ENCODE results near the gene PIWIL4. TPM values are rescaled to one million over a fixed set of nuclear protein-coding genes. Genes with fewer than 3 reads are reported as not detected.

The PIWIL4 gene
- total and polyA plus RNA-seq, 2 of the 8 experiments (the other 6 are each of a cell fraction or from before 2014, with no cell fraction given): 0.51 to 0.52 TPM

DNA sequence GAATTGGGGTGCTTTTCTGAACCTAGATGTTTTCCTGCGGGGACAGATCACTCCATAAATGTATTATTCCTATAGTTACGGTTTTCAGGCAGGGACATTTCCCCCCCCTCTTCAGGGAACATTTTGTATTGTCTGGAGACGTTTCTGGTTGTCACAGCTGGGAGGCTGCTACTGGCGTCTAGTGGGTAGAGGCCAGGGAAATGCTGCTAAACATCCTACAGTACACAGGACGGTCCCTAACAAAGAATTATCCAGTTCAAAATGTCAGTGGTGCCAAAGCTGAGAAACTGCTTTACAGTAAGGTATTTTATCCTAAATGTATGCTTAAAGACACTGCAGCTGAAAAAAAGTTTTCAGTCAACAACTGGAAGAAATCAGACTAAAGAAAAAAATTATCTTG lies 19.4 kb downstream of the PIWIL4 start (continued):
- TF ChIP-seq, protein P1, sequence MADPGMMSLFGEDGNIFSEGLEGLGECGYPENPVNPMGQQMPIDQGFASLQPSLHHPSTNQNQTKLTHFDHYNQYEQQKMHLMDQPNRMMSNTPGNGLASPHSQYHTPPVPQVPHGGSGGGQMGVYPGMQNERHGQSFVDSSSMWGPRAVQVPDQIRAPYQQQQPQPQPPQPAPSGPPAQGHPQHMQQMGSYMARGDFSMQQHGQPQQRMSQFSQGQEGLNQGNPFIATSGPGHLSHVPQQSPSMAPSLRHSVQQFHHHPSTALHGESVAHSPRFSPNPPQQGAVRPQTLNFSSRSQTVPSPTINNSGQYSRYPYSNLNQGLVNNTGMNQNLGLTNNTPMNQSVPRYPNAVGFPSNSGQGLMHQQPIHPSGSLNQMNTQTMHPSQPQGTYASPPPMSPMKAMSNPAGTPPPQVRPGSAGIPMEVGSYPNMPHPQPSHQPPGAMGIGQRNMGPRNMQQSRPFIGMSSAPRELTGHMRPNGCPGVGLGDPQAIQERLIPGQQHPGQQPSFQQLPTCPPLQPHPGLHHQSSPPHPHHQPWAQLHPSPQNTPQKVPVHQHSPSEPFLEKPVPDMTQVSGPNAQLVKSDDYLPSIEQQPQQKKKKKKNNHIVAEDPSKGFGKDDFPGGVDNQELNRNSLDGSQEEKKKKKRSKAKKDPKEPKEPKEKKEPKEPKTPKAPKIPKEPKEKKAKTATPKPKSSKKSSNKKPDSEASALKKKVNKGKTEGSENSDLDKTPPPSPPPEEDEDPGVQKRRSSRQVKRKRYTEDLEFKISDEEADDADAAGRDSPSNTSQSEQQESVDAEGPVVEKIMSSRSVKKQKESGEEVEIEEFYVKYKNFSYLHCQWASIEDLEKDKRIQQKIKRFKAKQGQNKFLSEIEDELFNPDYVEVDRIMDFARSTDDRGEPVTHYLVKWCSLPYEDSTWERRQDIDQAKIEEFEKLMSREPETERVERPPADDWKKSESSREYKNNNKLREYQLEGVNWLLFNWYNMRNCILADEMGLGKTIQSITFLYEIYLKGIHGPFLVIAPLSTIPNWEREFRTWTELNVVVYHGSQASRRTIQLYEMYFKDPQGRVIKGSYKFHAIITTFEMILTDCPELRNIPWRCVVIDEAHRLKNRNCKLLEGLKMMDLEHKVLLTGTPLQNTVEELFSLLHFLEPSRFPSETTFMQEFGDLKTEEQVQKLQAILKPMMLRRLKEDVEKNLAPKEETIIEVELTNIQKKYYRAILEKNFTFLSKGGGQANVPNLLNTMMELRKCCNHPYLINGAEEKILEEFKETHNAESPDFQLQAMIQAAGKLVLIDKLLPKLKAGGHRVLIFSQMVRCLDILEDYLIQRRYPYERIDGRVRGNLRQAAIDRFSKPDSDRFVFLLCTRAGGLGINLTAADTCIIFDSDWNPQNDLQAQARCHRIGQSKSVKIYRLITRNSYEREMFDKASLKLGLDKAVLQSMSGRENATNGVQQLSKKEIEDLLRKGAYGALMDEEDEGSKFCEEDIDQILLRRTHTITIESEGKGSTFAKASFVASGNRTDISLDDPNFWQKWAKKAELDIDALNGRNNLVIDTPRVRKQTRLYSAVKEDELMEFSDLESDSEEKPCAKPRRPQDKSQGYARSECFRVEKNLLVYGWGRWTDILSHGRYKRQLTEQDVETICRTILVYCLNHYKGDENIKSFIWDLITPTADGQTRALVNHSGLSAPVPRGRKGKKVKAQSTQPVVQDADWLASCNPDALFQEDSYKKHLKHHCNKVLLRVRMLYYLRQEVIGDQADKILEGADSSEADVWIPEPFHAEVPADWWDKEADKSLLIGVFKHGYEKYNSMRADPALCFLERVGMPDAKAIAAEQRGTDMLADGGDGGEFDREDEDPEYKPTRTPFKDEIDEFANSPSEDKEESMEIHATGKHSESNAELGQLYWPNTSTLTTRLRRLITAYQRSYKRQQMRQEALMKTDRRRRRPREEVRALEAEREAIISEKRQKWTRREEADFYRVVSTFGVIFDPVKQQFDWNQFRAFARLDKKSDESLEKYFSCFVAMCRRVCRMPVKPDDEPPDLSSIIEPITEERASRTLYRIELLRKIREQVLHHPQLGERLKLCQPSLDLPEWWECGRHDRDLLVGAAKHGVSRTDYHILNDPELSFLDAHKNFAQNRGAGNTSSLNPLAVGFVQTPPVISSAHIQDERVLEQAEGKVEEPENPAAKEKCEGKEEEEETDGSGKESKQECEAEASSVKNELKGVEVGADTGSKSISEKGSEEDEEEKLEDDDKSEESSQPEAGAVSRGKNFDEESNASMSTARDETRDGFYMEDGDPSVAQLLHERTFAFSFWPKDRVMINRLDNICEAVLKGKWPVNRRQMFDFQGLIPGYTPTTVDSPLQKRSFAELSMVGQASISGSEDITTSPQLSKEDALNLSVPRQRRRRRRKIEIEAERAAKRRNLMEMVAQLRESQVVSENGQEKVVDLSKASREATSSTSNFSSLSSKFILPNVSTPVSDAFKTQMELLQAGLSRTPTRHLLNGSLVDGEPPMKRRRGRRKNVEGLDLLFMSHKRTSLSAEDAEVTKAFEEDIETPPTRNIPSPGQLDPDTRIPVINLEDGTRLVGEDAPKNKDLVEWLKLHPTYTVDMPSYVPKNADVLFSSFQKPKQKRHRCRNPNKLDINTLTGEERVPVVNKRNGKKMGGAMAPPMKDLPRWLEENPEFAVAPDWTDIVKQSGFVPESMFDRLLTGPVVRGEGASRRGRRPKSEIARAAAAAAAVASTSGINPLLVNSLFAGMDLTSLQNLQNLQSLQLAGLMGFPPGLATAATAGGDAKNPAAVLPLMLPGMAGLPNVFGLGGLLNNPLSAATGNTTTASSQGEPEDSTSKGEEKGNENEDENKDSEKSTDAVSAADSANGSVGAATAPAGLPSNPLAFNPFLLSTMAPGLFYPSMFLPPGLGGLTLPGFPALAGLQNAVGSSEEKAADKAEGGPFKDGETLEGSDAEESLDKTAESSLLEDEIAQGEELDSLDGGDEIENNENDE (IDR thresholded peaks at IDR 0.05; ENCODE audit: insufficient replicate concordance, low read length): no peak
- no peak for TF ChIP-seq RAD21 (IDR thresholded peaks at IDR 0.05 in 1 of 2, conservative IDR thresholded peaks at IDR 0.05 in 1 of 2; ENCODE audit: low read depth in 2 of 2, low read length in 2 of 2)
- no peak for TF ChIP-seq POLR2A (IDR thresholded peaks at IDR 0.05; ENCODE audit: control extremely low read depth in 1 of 2, low read depth in 2 of 2, low read length in 2 of 2)
- no peak for TF ChIP-seq RNF2 (IDR thresholded peaks at IDR 0.05; ENCODE audit: borderline replicate concordance, low read depth, low read length, missing control alignments, poor library complexity, severe bottlenecking)
- no peak for TF ChIP-seq BACH1 (IDR thresholded peaks at IDR 0.05; ENCODE audit: low read length)
- no peak for TF ChIP-seq GTF2F1 (IDR thresholded peaks at IDR 0.05; ENCODE audit: borderline replicate concordance, low read depth, low read length)
- no peak for TF ChIP-seq JUN (IDR thresholded peaks at IDR 0.05; ENCODE audit: low read depth, low read length)
